Stimulated activated CD8-positive, alpha-beta memory T cell treated with anti-CD3 and anti-CD28 coated beads, Interleukin-15, amount 100 ng/mL, for 1 hour (primary cell): ENCODE measurements around the gene PSME2.

Experiments
- DNase-seq: peaks from one replicate; pipeline ENCODE4 v3.0.0-alpha.2; 2020; ENCODE audit warnings: low read depth

The PSME2 gene

DNA sequence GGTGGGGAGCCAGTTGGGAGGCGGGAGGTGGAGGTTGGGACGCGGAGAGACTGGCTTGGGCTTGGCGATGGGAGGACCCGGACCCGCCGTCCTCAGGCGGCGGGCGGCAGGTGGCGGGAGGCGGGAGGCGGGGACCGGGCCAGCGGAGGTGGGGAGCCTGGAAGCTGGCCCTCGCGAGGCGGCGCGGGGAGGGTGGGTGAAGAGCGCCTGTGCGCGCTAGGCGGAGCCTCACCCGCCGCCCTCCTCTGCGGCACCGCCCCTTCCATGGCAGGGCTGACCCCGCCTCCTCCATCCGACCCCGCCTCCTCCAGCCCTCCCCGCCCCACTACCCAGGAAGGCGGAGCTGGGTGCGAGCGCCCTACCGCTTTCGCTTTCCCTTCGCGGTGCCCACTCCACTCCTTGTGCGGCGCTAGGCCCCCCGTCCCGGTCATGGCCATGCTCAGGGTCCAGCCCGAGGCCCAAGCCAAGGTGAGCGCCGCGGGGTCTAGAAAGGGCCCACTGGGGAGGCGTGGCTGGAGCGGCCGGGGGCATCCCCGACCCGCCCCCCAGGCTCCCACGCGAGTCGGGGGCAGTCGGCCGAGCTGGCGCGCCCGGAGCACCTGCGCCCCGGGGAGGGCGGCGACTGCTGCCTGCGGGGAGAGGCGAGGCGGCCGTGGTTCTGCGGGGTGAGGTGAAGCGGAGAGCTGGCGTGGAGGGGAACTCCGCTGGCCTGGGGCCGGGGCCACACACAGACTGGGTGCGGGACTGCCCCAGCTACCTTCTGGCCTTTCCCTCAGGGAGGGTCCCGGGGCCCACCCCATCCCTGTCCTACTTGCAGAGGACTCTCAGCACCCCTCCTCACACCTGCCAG, 10.4 kb downstream of the PSME2 start, which contains the start of gene PSME1:
Gene PSME1 (plus strand): TSS at position 361 of the 850 bp plus-strand sequence. CDS start 69 bp downstream, at position 430.
- peak; percentile 91 for DNase-seq

DNA sequence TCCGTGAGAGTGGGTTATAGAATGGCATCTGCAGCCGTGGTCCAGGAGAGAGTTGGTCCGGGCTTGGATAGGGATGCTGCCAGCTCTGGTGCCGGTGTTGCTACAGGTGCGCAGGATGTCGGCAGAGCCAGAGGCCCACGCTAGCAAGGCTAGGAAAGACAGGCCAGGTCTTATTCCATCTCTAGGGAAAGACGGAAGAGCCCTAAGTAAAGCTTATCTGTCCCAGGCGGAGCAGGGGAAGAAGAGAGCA, 10.9 kb downstream of the PSME2 start:
- no peak for DNase-seq

DNA sequence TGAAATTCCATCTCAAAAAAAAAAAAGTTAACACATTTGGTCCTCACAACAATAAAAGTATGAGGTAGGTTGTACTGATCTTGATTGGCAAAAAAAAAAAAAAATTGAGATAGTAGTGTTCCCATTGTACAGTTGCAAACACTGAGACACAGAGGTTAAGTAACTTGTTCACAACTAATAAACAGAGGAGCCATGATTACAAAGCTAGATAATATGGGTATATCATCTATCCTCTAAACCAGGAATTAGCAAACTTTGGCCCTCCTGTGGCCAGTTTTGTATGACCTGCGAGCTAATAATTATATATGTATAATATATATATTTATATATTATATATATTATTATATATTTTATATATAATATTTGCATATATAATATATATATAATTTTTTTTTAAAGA, 12.7 kb downstream of the PSME2 start:
- DNase-seq = no peak

DNA sequence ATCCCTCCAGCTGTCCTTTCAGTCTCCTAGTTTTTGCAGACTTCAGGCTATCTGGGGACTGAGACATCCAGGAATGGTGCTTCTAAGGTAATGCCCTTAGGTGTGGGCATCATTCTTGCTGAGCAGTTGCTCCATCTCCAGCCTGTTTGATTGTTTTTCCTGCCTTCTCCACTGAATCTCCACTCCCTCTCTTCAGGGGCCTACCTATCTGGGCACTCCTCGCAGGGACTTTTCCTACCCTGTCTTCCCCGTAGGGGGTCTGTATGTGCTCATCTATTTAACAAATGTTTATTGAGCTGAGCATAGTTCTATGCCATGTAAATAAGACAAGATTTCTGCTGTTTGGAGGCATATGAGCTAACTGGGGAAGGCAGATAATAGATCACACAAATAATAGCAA, 13.4 kb downstream of the PSME2 start:
- DNase-seq = no peak

DNA sequence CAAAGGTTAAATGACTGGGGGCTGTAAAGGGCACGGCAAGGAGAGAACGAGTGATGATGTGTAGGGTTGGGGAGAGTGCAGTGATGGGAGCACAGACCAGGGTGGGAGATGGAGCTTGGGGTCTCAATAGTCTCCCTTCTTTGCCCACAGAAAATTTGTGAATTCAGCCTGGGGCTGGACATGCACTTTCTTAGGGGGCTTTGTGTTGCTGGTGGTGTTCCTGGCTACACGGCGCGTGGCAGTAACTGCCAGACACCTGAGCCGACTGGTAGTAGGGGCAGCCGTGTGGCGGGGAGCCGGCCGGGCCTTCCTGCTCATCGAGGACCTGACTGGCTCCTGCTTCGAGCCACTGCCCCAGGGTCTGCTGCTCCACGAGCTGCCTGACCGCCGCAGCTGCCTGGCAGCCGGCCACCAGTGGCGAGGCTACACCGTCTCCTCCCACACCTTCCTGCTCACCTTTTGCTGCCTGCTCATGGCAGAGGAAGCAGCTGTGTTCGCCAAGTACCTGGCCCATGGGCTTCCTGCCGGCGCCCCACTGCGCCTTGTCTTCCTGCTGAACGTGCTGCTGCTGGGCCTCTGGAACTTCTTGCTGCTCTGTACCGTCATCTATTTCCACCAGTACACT, 14.2 kb downstream of the PSME2 start:
- DNase-seq = no peak

DNA sequence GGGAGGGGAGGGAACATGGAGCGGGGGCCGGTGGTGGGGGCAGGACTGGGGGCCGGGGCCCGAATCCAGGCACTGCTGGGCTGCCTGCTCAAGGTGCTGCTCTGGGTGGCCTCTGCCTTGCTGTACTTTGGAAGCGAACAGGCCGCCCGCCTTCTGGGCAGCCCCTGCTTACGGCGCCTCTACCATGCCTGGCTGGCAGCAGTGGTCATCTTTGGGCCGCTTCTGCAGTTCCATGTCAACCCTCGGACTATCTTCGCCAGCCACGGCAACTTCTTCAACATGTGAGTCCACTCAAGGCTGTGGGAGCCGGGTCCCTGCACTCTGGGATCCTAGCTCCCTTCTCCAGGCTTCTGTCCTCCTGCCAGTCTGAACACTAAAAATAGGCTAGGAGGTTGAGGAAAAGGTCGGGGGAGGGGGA, 14.9 kb downstream of the PSME2 start:
- no peak for DNase-seq

DNA sequence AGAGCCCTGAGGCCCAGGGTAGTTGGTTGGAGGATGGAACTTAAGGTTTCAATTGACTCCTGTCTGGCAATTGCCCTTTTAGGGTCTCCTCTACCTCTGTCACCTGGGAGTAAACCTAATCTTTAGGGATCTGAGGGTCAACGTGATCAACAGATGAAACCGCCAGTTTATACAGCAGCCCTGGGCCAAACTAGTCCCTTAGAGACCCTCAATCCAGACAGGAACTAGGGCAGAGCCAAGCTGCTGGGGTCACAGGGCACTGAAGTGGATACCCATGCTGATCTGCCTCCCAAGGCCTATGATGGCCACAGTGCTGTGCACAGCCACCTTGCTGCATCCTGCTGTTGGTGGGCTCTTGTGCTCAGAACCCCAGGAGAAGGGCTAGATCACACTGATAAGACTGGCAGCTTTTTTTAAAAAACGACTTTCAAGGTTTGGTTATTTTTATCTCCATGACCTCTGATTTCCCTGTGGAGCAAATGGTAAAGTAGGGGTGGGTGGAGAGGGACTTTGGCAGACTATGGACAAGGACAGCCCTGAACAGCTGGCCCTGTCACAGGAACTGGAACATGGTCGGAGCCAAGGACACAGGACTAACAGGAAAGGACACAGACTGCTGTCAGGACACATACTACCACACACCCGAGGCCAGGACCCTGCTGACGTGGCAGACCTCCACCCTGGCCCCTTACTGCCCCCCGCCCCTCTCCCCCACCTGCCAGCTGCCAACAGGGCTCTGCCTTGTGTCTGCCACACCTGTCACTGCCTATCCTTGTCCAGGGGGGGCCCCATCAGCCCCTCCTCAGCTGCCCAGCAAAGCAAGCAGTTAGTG, 15.5 kb downstream of the PSME2 start:
- DNase-seq = no peak

DNA sequence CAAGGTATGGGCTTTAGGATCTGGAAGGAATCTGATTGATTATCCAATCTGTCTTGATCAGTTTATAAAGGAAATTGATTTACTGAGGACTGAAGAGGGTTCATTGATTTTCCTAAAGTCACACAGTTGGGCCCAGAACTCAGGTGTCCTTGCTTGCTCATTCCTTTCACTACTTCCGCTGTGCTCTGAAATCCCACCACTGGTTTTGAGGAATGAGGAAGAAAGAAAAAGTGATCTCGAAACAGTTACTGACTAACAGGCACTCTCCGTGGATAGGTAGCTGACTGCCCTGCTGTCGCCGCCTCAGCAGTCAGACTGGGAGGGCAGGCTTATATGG, 16.1 kb downstream of the PSME2 start, which contains the start of gene FITM1:
Gene FITM1 (plus strand): TSS at position 280 of the 337 bp plus-strand sequence. CDS start 905 bp downstream, outside the sequence.
- DNase-seq = no peak

DNA sequence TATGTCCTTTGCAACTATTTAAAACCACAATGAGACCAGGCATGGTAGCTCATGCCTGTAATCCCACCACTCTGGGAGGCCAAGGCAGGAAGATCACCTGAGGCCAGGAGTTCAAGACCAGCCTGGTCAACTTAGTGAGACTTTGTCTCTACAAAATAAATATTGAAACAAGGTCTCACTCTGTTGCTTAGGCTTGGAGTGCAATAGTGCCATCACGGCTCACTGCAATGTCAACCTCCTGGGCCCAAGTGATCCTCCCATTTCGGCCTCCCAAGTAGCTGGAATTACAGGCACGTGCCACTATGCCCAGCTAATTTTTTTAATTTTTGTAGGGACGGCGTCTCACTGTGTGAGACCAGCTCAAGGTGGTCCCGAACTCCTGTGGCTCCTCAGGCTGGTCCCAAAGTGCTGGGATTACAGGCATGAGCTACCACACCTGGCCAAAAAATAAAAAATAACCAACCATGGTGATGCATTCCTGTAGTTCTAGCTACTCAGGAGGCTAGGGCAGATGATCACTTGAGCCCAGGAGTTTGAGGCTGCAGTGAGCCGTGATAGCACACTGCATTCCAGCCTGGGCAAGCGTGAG, 16.9 kb downstream of the PSME2 start:
- DNase-seq = no peak

DNA sequence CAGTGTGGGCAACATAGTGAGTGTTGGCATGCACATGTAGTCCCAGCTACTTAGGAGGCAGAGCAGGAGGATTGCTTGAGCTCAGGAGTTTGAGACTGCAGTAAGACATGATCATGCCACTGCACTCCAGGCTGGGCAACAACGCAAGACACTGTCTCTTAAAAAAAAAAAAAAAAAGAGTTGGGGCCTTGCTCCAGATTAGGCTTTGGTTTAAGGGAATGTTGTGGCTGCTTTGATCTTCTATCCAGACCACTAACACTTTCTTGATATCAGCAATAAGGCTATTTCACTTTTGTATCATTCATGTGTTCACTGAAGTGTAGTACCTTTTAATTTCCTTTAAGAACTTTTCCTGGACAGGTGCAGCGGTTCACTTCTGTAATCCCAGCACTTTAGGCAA, 18.7 kb downstream of the PSME2 start:
- no peak for DNase-seq

DNA sequence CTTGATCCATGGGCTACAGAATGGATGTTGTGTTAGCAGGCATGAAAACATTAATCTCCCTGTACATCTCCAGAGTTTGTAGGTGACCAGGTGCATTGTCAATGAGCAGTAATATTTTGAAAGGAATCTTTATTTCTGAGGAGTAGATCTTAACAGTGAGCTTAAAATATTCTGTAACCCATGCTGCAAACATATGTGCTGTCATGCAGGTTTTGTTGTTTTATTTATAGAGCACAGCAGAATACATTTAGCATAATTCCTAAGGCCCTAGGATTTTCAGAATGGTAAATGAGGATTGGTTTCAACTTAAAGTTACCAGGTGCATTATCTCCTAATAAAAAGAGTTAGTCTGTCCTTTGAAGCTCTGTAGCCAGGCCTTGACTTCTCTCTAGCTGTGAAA, 19.5 kb downstream of the PSME2 start:
- DNase-seq = no peak

DNA sequence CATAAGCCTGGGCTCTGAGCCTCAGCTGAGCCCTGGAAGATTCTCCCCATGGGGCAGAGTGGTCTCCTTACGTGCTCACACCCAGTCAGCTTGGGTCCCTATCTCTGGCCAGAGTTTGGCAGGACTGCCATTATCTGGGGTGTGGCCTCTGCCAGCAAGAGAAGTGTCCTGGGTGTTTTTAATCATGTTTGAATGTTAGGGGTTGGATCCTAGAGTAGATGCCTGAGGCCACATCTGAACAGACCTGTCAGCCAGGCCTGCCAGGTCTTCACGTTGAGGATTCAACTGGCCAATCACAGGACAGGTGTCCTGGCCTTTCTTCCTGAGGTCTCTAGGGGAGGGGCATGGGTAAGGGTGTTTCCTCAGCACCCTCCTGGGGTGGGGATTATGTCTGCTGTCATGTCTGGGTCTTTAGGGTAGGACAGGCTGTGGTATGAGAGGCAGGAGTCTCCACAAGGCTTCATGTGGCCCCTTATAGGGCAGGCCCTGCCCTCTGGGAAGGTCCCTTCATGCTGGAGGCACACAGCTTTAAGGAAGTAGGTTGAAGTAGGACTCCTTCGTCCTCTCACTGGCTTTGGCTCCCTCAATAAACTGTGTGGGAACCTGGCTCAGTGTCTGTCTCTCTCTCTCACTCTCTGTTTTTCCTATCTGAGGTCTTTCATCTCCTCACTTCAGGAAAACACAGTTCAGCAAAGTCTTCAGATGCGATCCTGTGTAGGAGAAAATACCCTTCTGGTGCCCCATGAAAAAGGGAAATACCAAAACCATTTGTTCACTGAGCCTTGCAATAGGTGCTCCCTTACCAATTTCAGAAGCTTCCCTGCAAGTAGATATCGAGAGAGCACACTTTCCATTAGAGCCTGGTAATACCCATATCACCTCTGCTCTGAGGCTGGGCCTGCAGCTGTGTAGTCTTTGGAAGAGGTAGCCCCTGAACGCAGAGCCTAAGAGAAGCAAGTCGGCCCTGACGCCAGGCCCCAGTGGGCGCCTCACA, 22.7 kb downstream of the PSME2 start:
- DNase-seq = no peak

DNA sequence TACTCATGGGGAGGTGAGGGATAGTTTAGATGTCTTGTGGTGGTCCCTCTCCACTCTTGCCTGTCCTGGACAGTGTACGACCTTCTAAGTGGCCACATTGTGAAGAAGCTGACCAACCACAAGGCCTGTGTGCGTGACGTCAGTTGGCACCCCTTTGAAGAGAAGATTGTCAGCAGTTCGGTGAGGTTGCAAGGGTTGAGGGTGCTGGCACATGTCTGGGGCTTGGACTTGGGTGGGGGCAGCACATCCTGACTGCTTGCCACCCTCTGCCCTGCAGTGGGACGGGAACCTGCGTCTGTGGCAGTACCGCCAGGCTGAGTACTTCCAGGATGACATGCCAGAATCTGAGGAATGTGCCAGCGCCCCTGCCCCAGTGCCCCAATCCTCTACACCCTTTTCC, 23.5 kb downstream of the PSME2 start:
- no peak for DNase-seq

DNA sequence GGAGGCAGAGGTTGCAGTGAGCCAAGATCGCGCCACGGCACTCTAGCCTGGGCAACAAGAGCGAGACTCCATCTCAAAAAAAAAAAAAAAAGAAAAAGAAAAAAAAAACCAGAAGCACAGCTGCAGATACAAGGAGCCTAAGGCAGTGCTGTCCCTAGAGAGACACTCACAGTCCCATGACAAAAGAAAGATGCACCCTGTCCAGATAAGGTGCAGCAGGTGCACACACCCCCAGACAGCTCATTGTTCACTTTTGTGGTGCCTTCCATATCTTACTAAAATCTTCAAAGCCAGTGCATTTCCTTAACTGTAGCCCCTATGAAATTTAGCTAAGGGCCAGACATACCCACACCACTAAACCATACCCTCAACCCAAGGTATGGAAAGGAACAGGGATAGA, 24.0 kb downstream of the PSME2 start:
- DNase-seq = no peak

DNA sequence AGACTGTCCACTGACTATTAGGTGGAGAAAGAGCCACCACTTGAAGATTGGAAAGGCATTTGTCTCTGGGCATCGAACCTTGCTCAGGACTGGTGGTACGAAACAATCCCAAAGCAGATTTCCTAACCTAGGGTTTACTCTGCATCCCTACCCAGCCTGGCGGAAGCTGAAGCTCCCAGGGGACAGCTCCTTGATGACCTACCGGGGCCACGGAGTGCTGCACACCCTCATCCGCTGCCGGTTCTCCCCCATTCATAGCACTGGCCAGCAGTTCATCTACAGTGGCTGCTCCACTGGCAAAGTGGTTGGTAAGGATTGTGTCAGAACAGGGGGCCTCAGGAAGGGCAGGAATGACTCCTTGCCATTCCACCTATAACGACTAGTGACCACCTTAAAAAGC, 25.2 kb downstream of the PSME2 start:
- no peak for DNase-seq

DNA sequence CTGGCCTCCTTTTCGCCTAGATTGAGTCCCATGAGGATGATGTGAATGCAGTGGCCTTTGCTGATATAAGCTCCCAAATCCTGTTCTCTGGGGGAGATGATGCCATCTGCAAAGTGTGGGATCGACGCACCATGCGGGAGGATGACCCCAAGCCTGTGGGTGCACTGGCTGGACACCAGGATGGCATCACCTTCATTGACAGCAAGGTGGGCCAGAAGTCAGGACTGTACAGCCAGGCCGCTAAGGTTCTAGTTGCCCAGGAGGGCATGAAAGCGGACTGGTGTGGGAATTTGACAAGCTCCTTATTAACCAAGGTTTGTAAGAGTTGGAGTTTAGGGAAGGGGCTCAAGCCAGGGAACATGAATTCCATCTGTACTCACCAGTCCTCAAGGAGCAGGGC, 26.7 kb downstream of the PSME2 start:
- no peak for DNase-seq

DNA sequence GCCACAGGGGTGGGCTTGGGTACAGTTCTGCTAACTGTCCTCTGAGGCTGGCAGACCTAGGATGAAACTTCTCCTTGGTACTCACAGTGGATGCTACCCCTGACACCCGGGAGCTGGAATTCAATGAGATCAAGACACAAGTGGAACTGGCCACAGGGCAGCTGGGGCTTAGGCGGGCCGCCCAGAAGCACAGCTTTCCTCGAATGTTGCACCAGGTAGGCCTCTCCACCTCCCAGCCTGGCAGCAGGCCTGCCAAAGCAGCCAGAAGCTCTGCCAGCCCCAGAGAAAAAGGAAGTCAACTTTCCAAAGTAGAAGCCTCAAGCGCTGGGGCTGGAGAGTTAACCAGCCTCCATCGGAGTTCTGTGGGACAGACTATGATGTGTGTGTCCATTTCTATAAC, 29.2 kb downstream of the PSME2 start:
- DNase-seq = no peak

DNA sequence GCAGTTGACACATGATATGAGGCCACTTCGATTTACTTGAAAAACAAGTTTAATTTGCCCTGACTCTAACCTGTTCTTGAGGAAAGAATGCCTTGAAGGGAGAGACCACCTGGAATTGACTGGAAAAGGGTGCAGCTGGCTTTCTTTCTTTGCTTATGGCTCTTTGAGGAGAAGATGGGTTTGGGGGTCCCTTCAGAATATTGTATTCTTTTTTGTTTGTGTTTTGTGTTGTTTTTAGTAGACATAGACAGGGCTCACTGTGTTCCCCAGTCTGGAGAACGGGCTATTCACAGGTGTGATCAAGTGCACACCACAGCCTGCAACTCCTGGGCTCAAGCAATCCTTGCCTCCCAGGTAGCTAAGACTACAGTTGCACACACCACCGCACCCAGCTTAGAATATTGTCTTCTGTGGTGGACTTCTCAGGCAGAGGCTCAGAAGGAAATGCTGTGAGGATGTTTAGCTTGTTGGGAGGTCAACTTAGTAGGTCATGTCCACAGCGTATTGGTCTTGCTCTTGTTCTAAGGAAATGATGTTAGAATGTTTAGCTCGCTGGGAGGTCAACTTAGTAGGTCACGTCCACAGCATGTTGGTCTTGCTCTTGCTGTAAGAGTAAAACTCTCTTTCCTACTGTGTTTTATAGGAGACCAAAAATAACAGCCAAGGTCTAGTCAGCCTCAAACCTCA, 30.1 kb downstream of the PSME2 start:
- DNase-seq = no peak

DNA sequence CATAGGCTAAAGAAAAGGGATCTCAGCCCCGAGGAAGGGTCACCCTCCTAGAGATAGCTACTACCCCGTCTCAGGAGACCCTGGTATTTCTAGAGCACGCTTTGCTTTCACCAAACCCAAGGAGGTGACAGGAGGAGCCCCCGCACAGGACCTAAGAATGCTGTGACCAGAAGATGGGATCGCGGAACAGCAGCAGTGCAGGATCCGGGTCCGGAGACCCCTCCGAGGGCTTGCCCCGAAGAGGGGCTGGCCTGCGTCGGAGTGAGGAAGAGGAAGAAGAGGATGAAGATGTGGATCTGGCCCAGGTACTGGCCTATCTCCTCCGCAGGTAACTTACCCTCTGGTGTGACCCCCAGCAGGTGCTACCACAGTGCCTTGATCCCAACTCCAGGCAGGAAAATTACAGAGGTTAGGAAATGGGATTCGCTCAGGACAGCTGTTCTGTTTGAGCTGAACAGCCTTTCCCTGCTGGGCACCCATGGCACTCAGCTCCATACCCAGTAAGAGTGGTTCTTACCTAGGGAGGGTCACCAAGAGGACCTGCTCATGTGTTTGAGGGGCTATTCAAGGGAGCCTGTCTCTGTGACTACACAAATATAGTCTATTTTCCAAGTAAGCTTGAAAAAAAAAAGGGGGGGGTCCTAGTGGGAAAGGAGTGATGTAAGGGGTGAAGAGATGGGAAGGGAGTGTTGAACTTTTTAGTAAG, 30.8 kb downstream of the PSME2 start:
- DNase-seq = no peak
